Left lung (tissue), 10 donors: ENCODE measurements around the gene VWA5B1. TPM values are rescaled to one million over a fixed set of nuclear protein-coding genes. Genes with fewer than 3 reads are reported as not detected.

Experiments
- ATAC-seq: fragments of 200-7000 bp; cut with Tn5 transposase; one replicate; pipeline ENCODE4 v1.9.1; 2020; ENCODE audit warnings: moderate library complexity
- DNase-seq, 4 donors: peaks; one replicate each; pipeline ENCODE4 v3.0.0-alpha.2; 2013 to 2020
- H3K27ac ChIP-seq, 2 donors: fragments of 200-600 bp; sonication (generic) in 1 of 2; one replicate each; pipeline versions ENCODE4 v1.5.0 to v1.8.0; 2020 to 2021
- H3K27me3 ChIP-seq, 2 donors: fragments of 200-600 bp; sonication (generic) in 1 of 2; one replicate each; pipeline versions ENCODE4 v1.5.0 to v1.8.0; 2020 to 2021
- H3K36me3 ChIP-seq, 2 donors: fragments of 200-600 bp; sonication (generic) in 1 of 2; one replicate each; pipeline versions ENCODE4 v1.5.0 to v1.8.0; 2020 to 2021
- H3K4me1 ChIP-seq, 2 donors: fragments of 200-600 bp; one replicate each; pipeline ENCODE4 v1.8.0; 2021
- H3K4me3 ChIP-seq, 2 donors: fragments of 200-600 bp; sonication (generic) in 1 of 2; one replicate each; pipeline versions ENCODE4 v1.5.0 to v1.8.0; 2020 to 2021; ENCODE audit warnings: mild to moderate bottlenecking in 1 of 2
- H3K9me3 ChIP-seq, 2 donors: fragments of 200-600 bp; sonication (generic) in 1 of 2; one replicate each; pipeline versions ENCODE4 v1.5.0 to v1.8.0; 2020 to 2021
- intact Hi-C, 2 donors: fragments of 100-400 bp; cut with DNase I; formaldehyde crosslinking; loops; one replicate each; pipeline versions ENCODE4 v1.11.2 to v1.14.2; 2022
- polyA plus RNA-seq, 6 donors: library from polyadenylated mRNA; unstranded; fragments of 120-200 nt; gene quantifications; one replicate each; pipeline ENCODE4 v1.2.1, GENCODE V29; 2013; ENCODE audit not compliant: insufficient read length in 6 of 6
- total RNA-seq, 2 donors: library from RNA; stranded (reverse); fragmentation: NEBNext Ultra II Directional; extraction: Animal tissue kit (Norgen Biotek cat#: 25700); gene quantifications; one replicate each; pipeline ENCODE4 v1.2.1, GENCODE V29; 2021
- TF ChIP-seq, protein P1 (sequence below), 2 donors: fragments of 200-600 bp; sonication (generic) in 1 of 2; IDR thresholded peaks; one replicate each; pipeline versions ENCODE4 v1.5.0 to v1.8.0; 2021; ENCODE audit warnings: antibody characterized with exemption in 2 of 2
- donor health status: DM: no; HTN: yes; CAD: no.
- donor health status: DM: no; HTN: no; CAD: no.

VWA5B1 gene
- total and polyA plus RNA-seq, 8 donors: 0.15 to 1.2 (median 0.70) TPM

DNA sequence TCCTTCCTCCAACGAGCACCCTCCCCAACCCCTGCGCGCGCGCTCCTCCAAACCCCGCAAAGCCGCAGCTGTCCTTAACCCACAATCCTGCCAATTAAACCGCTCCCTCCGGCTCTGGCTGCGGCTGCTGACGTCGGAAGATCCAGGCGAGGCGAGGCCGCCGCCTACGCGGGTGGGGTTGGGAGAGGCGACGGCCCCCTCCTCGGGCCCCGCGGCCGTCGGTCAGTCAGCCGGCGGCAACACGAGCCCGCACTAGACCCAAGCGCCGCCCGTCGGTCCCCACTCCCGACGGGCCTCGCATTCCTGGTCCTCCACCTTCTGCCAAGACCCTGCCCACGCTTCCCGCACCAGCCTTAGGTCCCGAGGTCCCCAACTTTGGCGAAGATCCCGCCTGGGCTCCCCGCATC is 75.4 kb downstream of the VWA5B1 start:
- no peak overlapping the region for H3K4me3 ChIP-seq
- intact Hi-C loops: no loop called here
- H3K27me3 ChIP-seq: peaks cover 23 to 96% of the 10 kb centered on the region in 2 donors

DNA sequence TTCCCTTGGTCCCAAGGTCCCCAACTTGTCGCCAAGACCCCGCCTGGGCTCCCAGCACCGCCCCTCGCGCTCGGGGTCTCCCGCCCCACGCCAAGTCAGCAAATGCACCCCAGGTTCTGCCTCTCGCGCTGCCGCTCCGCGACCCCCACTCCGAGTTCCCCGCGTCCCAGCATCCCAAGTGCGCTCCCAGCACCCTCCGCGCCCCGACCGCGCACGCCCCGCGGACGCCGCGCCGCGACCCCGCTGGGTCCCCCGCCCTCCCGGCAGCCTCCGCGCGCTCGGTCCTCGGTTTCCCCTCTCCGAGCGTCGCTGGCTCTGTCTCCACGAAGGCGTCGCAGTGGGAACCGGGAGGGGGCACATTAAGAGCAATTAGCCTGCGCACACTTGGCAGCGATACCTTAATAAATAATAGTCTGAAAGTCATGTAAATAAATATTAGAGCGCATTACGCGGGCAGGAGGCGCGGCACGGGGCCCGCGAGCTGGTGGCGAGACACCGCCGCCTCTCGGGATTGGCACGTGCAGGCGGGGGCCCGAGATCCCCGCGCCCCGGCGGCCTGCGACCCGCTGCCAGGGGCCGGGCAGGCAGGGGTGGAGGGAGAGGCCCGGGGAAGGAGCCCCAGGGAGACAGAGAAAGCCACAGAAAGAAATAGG is 75.9 kb downstream of the VWA5B1 start:
- H3K4me1 ChIP-seq: peaks cover 0 to 6% of the 10 kb centered on the region in 2 donors
- H3K9me3 ChIP-seq: no peaks in the 10 kb centered on the region
- intact Hi-C loops: no loop called here
- ATAC-seq: no peak
- DNase-seq: no peak
- H3K27me3 ChIP-seq: peaks cover 23 to 96% of the 10 kb centered on the region in 2 donors
- H3K36me3 ChIP-seq: no peaks in the 10 kb centered on the region
- TF ChIP-seq, protein P1, sequence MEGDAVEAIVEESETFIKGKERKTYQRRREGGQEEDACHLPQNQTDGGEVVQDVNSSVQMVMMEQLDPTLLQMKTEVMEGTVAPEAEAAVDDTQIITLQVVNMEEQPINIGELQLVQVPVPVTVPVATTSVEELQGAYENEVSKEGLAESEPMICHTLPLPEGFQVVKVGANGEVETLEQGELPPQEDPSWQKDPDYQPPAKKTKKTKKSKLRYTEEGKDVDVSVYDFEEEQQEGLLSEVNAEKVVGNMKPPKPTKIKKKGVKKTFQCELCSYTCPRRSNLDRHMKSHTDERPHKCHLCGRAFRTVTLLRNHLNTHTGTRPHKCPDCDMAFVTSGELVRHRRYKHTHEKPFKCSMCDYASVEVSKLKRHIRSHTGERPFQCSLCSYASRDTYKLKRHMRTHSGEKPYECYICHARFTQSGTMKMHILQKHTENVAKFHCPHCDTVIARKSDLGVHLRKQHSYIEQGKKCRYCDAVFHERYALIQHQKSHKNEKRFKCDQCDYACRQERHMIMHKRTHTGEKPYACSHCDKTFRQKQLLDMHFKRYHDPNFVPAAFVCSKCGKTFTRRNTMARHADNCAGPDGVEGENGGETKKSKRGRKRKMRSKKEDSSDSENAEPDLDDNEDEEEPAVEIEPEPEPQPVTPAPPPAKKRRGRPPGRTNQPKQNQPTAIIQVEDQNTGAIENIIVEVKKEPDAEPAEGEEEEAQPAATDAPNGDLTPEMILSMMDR (IDR thresholded peaks at IDR 0.05): no peak
- no peak overlapping the region for H3K4me3 ChIP-seq
- no peak overlapping the region for H3K27ac ChIP-seq

More for the DNA sequence above, 75.4 kb downstream of the VWA5B1 start:
- Histone ChIP-seq H3K36me3 (no peaks in the 10 kb centered on the region), H3K9me3 (no peaks in the 10 kb centered on the region), H3K4me1 (peaks cover 0 to 6% of the 10 kb centered on the region in 2 donors), H3K27ac (no peak overlapping the region)
- DNase-seq: peak in 1 of 4 donors; percentile 58
- TF ChIP-seq, protein P1 (IDR thresholded peaks at IDR 0.05): no peak
- ATAC-seq: no peak

DNA sequence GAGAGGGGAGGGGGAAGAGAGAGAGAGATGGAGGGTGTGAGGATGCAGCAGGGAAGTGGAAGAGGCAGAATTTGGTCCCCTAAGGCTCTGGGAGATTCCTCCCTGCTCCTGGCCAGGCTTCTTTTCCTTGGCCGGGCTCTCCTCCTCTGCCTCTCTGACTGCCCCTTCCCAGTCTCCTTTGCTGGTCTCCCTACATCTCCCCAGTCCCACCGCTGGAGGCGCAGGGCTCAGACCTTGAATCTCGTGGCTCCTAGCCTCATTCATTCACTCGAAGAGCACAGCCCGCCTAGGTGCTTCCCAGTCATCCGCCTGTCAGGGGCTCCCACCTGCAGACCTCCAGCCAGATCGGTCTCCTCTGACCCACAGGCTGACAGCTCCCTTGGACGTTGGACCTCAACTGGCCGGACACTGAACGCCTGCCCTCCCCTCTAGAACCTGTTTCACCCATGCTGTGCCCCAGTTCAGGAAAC is 76.5 kb downstream of the VWA5B1 start:
- DNase-seq: peak in 1 of 4 donors; percentile 37
- no peaks in the 10 kb centered on the region for H3K36me3 ChIP-seq
- H3K27ac ChIP-seq: no peak overlapping the region
- H3K27me3 ChIP-seq: peaks cover 23 to 96% of the 10 kb centered on the region in 2 donors
- intact Hi-C loops: no loop called here
- no peaks in the 10 kb centered on the region for H3K9me3 ChIP-seq
- peaks cover 0 to 6% of the 10 kb centered on the region in 2 donors for H3K4me1 ChIP-seq
- no peak overlapping the region for H3K4me3 ChIP-seq
- TF ChIP-seq, protein P1 (IDR thresholded peaks at IDR 0.05): peak; percentile 19 to 30
- peak; percentile 62 for ATAC-seq

DNA sequence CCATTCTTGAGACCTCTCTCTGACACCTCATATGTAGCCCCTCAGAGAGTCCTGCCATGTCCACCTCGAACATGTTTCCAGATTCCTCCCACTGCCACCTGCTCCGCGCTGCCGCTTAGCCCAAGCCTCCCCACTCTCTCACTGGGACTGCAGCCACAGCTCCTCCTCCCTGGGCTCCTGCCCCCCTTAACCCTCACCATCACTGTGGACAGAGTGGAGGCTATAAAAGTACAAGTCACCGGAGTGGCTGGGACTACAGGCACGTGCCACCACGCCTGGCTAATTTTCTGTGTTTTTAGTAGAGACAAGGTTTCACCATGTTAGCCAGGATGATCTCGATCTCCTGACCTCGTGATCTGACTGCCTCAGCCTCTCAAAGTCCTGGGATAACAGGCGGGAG is 77.0 kb downstream of the VWA5B1 start:
- Histone ChIP-seq H3K4me3 (no peak overlapping the region), H3K9me3 (no peaks in the 10 kb centered on the region), H3K36me3 (no peaks in the 10 kb centered on the region), H3K27me3 (peaks cover 23 to 95% of the 10 kb centered on the region in 2 donors), H3K4me1 (peaks cover 0 to 6% of the 10 kb centered on the region in 2 donors), H3K27ac (no peak overlapping the region)
- DNase-seq (no peak), ATAC-seq (no peak)
- intact Hi-C loops: no loop called here
- TF ChIP-seq, protein P1 (IDR thresholded peaks at IDR 0.05): no peak

DNA sequence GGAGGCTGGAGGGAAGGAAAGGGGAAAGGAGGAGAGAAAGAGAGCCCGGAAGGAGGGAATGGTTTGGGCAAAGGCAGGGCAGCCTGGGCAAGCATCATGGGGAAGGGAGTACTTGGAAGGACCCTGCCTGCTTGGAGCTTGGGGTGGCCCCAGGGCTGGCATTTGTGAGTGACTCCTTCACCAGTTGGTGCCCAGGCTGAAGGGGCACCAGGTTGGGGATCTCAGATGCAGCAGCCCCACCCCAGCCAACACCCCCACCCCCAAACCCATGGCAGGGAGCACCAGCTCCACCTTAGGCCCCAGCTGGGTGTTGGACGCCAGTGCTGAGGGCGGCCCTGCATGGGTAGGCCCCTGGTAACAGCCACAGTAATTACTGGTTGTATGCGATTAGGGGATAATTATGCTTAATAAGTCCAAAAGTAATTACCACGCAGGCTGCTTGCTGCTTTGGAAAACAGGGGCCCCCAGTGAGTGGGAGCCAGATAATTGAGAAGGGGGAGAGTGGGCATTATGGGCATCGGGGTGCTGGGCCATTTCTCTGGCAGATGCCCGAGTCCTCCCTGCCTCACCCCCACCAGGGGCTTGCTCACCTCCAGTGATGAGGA is 78.3 kb downstream of the VWA5B1 start:
- H3K9me3 ChIP-seq: no peaks in the 10 kb centered on the region
- no peak for ATAC-seq
- TF ChIP-seq, protein P1 (IDR thresholded peaks at IDR 0.05): no peak
- peaks cover 23 to 94% of the 10 kb centered on the region in 2 donors for H3K27me3 ChIP-seq
- DNase-seq: no peak
- no peak overlapping the region for H3K27ac ChIP-seq
- no peak overlapping the region for H3K4me3 ChIP-seq
- H3K4me1 ChIP-seq: peaks cover 0 to 6% of the 10 kb centered on the region in 2 donors
- intact Hi-C loops: no loop called here
- no peaks in the 10 kb centered on the region for H3K36me3 ChIP-seq
